IPS-NIHi11 (cell line): ENCODE data around the gene ABCA4.
"Not testable (repeated sequence)": the region's sequence is repeated elsewhere in the genome, so short reads cannot be mapped to it uniquely, and the experiment has no call there.

Experiments
- DNase-seq: peaks from one replicate; pipeline ENCODE4 v3.0.0; 2012; ENCODE audit warnings: mixed read lengths, low spot score

ABCA4 gene

GRCh38 chr1:93979040-93979717 lies 141.8 kb downstream of the ABCA4 start:
- no peak for DNase-seq

- no peak for DNase-seq
These were observed 143.4 kb downstream of the ABCA4 start for GRCh38 chr1:93977598-93977945.

GRCh38 chr1:93976711-93977597 lies 144.0 kb downstream of the ABCA4 start:
- DNase-seq, result no peak

GRCh38 chr1:93976291-93976690 lies 144.7 kb downstream of the ABCA4 start:
- no peak for DNase-seq

- no peak for DNase-seq
These were observed 148.6 kb downstream of the ABCA4 start for GRCh38 chr1:93972341-93972740.

GRCh38 chr1:93969887-93970286 lies 151.1 kb downstream of the ABCA4 start:
- DNase-seq, result no peak

- DNase-seq, result no peak
These were observed 151.6 kb downstream of the ABCA4 start for GRCh38 chr1:93969371-93969770.

- no peak for DNase-seq
These were observed 153.6 kb downstream of the ABCA4 start for GRCh38 chr1:93967306-93967705.

GRCh38 chr1:93965888-93966287 lies 155.1 kb downstream of the ABCA4 start:
- no peak for DNase-seq

GRCh38 chr1:93965256-93965655 lies 155.7 kb downstream of the ABCA4 start:
- no peak for DNase-seq

GRCh38 chr1:93964777-93965200 lies 156.2 kb downstream of the ABCA4 start:
- no peak for DNase-seq

GRCh38 chr1:93964096-93964776 lies 156.7 kb downstream of the ABCA4 start:
- DNase-seq, result no peak

- DNase-seq, result no peak
These were observed 157.4 kb downstream of the ABCA4 start for GRCh38 chr1:93963585-93963984.

- DNase-seq, result no peak
These were observed 159.0 kb downstream of the ABCA4 start for GRCh38 chr1:93961906-93962305.

- no peak for DNase-seq
These were observed 159.5 kb downstream of the ABCA4 start for GRCh38 chr1:93961443-93961842.

GRCh38 chr1:93960641-93961147 lies 160.3 kb downstream of the ABCA4 start:
- no peak for DNase-seq

- no peak for DNase-seq
These were observed 161.5 kb downstream of the ABCA4 start for GRCh38 chr1:93959413-93959812.

- no peak for DNase-seq
These were observed 162.2 kb downstream of the ABCA4 start for GRCh38 chr1:93958726-93959100.

GRCh38 chr1:93958032-93958725 lies 162.8 kb downstream of the ABCA4 start:
- no peak for DNase-seq

- DNase-seq, result no peak
These were observed 165.2 kb downstream of the ABCA4 start for GRCh38 chr1:93955765-93956164.

- not testable (repeated sequence) for DNase-seq
These were observed 173.8 kb downstream of the ABCA4 start for GRCh38 chr1:93947002-93947686.
